ENCODE data around the gene WNT9B.
A peak's percentile ranks its signal among the peaks of the same experiment; 100 is the strongest.

The WNT9B gene

GRCh38 chr17:46841561-46842379 is 9.6 kb upstream of the WNT9B start:
- Histone ChIP-seq H3K9me2 (replicated peaks; ENCODE audit: low read depth, low read length) (no peaks in the 10 kb centered on the region), H3K36me3 (ENCODE audit: insufficient read depth, low read length) (no peaks in the 10 kb centered on the region), H4K20me1 (ENCODE audit: insufficient read depth, low read length, poor library complexity, severe bottlenecking) (no peaks in the 10 kb centered on the region), H3K9ac (ENCODE audit: low read depth, low read length, poor library complexity, severe bottlenecking) (no peak overlapping the region), H2AFZ (ENCODE audit: low read length) (no peak overlapping the region), H3F3A (ENCODE audit: low read depth) (no peaks in the 10 kb centered on the region), H3K4me2 (ENCODE audit: low read depth, low read length, poor library complexity, severe bottlenecking) (no peak overlapping the region), H3K9me3 (ENCODE audit: insufficient read depth, low read depth, low read length) (peaks cover 13% of the 10 kb centered on the region; the same call in 1 of the 2 replicates), H3K4me1 (ENCODE audit: insufficient read depth, low read length, poor library complexity, severe bottlenecking) (peaks cover 35% of the 10 kb centered on the region), H3K4me3 (ENCODE audit: low read length, poor library complexity, severe bottlenecking) (no peak overlapping the region), H3K79me2 (ENCODE audit: insufficient read depth, low read length) (no peaks in the 10 kb centered on the region), H3K27me3 (ENCODE audit: insufficient read depth, low read length, poor library complexity, severe bottlenecking) (no peaks in the 10 kb centered on the region)
- TF ChIP-seq EZH2phosphoT487 (IDR thresholded peaks at IDR 0.05; ENCODE audit: borderline replicate concordance) (no peak), CTCF (conservative IDR thresholded peaks at IDR 0.05; ENCODE audit: low read length) (no peak)

- Histone ChIP-seq H3K4me2 (ENCODE audit: low read depth, low read length, poor library complexity, severe bottlenecking) (no peak overlapping the region), H3K36me3 (ENCODE audit: insufficient read depth, low read length) (no peaks in the 10 kb centered on the region), H3K27me3 (ENCODE audit: insufficient read depth, low read length, poor library complexity, severe bottlenecking) (no peaks in the 10 kb centered on the region), H3K9me2 (replicated peaks; ENCODE audit: low read depth, low read length) (no peaks in the 10 kb centered on the region), H3K9me3 (ENCODE audit: insufficient read depth, low read depth, low read length) (peaks cover 13% of the 10 kb centered on the region; the same call in 1 of the 2 replicates), H4K20me1 (ENCODE audit: insufficient read depth, low read length, poor library complexity, severe bottlenecking) (no peaks in the 10 kb centered on the region), H3K9ac (ENCODE audit: low read depth, low read length, poor library complexity, severe bottlenecking) (no peak overlapping the region), H3F3A (ENCODE audit: low read depth) (no peaks in the 10 kb centered on the region), H3K4me3 (ENCODE audit: low read length, poor library complexity, severe bottlenecking) (no peak overlapping the region), H3K4me1 (ENCODE audit: insufficient read depth, low read length, poor library complexity, severe bottlenecking) (peaks cover 35% of the 10 kb centered on the region), H2AFZ (ENCODE audit: low read length) (no peak overlapping the region), H3K79me2 (ENCODE audit: insufficient read depth, low read length) (no peaks in the 10 kb centered on the region)
- peak; percentile 71 for TF ChIP-seq CTCF (conservative IDR thresholded peaks at IDR 0.05; ENCODE audit: low read length)
- no peak for TF ChIP-seq EZH2phosphoT487 (IDR thresholded peaks at IDR 0.05; ENCODE audit: borderline replicate concordance)
These were observed 8.5 kb upstream of the WNT9B start for GRCh38 chr17:46842835-46843234.

- H3K79me2 ChIP-seq (ENCODE audit: insufficient read depth, low read length) = no peaks in the 10 kb centered on the region
- H3K9me3 ChIP-seq (ENCODE audit: insufficient read depth, low read depth, low read length) = peaks cover 10% of the 10 kb centered on the region; the same call in 1 of the 2 replicates
- no peak overlapping the region for H3K9ac ChIP-seq (ENCODE audit: low read depth, low read length, poor library complexity, severe bottlenecking)
- no peak for TF ChIP-seq EZH2phosphoT487 (IDR thresholded peaks at IDR 0.05; ENCODE audit: borderline replicate concordance)
- no peaks in the 10 kb centered on the region for H3K36me3 ChIP-seq (ENCODE audit: insufficient read depth, low read length)
- H3K4me2 ChIP-seq (ENCODE audit: low read depth, low read length, poor library complexity, severe bottlenecking) = no peak overlapping the region
- H3F3A ChIP-seq (ENCODE audit: low read depth) = no peaks in the 10 kb centered on the region
- H2AFZ ChIP-seq (ENCODE audit: low read length) = peak overlapping the region; percentile 26; the same call in 1 of the 2 replicates
- peaks cover 33% of the 10 kb centered on the region for H3K4me1 ChIP-seq (ENCODE audit: insufficient read depth, low read length, poor library complexity, severe bottlenecking)
- no peaks in the 10 kb centered on the region for H3K27me3 ChIP-seq (ENCODE audit: insufficient read depth, low read length, poor library complexity, severe bottlenecking)
- no peak overlapping the region for H3K4me3 ChIP-seq (ENCODE audit: low read length, poor library complexity, severe bottlenecking)
- H3K9me2 ChIP-seq (replicated peaks; ENCODE audit: low read depth, low read length) = no peaks in the 10 kb centered on the region
- no peaks in the 10 kb centered on the region for H4K20me1 ChIP-seq (ENCODE audit: insufficient read depth, low read length, poor library complexity, severe bottlenecking)
These were observed 3.9 kb upstream of the WNT9B start for GRCh38 chr17:46847204-46848191.
